Hematopoietic multipotent progenitor cell treated with erythropoietin and hydrocortisone succinate and interleukin-3 and kit ligand, for 8 days (in vitro differentiated cells): ENCODE results near the gene TYW1B.
"Not testable (repeated sequence)": the region's sequence is repeated elsewhere in the genome, so short reads cannot be mapped to it uniquely, and the experiment has no call there.

Experiments used
- DNase-seq: peaks from one replicate; pipeline ENCODE4 v3.0.0-alpha.2; 2015

Gene TYW1B, protein sequence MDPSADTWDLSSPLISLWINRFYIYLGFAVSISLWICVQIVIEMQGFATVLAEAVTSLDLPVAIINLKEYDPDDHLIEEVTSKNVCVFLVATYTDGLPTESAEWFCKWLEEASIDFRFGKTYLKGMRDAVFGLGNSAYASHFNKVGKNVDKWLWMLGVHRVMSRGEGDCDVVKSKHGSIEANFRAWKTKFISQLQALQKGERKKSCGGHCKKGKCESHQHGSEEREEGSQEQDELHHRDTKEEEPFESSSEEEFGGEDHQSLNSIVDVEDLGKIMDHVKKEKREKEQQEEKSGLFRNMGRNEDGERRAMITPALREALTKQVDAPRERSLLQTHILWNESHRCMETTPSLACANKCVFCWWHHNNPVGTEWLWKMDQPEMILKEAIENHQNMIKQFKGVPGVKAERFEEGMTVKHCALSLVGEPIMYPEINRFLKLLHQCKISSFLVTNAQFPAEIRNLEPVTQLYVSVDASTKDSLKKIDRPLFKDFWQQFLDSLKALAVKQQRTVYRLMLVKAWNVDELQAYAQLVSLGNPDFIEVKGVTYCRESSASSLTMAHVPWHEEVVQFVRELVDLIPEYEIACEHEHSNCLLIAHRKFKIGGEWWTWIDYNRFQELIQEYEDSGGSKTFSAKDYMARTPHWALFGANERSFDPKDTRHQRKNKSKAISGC

DNA sequence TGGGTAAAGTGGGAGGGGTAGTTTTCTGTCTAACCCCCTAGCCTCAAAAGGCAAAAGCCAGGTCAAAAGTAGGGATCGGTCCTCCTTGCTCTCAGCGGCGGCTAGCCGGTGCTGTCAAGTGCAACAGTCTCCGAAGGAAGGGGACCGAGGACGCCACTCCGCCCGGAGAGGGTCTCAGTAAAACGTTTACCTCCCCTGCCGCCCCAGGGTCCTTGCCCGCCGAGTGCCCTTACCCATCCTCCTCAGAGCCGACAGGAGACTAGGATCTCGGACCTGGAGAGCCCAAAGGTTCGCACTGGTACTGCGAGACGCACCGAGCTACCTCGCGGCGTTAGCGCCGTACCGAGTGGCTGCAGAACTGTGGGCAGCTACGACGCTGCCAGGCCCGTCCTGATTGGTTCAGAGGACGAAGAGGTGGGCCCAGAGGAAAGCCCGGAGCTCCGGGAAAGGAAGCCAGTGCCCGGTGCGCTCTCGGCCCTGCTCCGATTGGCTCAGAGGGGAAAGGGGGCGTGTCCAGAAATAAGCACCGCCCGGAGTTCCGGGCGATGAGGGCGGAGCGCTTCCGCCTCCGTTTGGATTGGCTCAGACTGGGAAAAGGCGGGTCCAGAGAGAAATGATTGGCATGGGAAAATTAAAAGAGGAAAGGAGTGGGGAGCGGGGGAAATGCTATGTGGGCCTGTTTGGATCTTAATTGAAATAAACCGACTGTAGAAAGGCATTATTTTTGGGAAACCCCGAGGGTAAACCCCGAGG is at the start of gene TYW1B:
TSS of gene TYW1B (minus strand) at position 362 of the 753 bp plus-strand sequence. CDS start at position 237, 125 bp downstream.
- peak; percentile 97 for DNase-seq

DNA sequence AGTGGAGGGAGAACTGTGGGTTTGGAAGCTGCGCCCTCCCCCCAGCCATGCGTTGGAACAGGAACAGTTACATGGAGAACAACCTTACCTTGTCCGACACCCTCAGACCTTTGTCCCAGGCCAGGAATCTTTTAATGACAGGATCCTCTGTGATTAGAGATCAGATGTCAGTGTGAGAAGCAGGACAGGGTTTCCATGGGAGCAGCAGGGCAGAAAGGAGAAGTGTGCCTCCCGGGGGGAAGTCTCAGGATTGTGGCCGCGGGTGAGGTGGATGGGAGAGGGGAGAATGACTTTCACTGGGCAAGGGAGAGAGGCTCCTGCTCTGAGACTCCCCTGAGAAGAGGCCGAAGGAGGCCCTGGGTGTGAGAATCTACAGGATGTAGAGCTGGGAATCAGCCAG is 39.6 kb upstream of the TYW1B start:
- DNase-seq, result not testable (repeated sequence)

DNA sequence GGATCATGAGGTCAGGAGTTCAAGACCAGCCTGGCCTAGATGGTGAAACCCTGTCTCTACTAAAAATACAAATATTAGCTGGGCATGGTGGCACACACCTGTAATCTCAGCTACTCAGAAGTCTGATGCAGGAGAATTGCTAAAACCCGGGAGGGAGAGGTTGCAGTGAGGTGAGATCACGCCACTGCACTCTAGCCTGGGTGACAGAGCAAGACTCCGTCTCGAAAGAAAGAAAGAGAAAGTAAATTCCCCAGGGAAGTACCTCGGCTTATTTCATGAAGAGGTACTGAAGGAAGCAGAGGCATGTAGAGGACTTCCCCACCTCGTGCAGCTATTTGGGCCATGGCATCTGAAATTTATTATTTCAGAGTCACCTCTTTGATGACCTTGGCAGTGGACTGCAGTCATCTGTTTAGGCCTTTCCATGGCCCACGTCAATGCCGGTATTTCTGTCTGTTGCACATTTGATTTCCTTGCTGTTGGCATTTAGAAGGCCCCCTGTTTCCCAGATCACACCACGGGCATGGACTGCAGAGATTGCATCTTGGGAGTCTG is 30.9 kb upstream of the TYW1B start:
- DNase-seq, result not testable (repeated sequence)

DNA sequence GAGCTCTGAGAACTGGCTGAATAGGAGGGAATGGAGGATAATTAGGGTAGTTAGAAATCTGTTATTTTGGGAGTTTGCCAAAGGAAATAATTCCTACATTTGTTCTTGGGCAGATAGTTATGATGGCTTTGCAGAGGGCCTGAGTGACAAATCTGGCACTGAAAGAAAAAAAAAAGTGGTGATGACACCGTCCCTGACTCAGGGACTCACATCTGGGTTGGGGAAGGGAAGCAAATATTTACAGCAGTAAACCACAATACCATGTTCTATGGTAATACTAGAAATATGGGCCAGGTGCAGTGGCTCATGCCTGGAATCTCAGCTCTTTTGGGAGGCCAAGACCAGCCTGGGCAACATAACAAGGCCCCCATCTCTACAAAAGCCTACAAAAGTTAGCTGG is 29.9 kb upstream of the TYW1B start:
- not testable (repeated sequence) for DNase-seq

DNA sequence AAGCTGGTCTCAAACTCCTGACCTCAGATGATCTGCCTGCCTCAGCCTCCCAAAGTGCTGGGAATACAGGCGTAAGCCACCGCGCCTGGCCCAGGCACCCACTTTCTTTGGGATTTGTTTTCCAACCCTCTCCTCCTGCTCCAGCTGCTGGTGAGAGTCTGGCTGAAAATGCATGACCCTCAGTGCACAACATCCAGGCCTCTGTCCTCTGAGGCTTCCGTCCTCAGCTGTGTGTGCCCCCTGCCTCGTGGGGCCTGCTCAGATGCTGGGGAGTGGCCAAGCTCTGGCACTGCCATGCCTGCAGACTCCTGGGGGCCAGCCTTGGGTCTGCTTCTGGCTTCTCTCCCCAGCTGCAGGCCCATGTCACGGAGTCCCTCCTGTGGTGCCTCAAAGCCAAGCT is 27.3 kb upstream of the TYW1B start:
- DNase-seq, result not testable (repeated sequence)

DNA sequence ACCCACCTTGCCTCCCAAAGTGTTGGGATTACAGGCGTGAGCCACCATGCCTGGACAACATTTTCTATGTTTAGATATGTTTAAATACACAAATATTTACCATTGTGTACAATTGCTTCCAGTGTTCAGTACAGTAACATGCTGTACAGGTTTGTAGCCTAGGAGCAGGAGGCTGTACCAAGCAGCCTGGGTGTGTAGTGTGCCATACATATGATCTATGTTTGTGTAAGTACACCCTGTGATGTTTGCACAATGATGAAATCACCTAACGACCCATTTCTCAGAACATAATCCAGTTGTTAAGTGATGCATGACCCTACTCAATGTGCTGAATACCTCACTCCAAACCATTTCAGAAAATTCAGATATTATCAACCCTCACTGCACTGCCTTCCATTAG is 24.9 kb upstream of the TYW1B start:
- not testable (repeated sequence) for DNase-seq

DNA sequence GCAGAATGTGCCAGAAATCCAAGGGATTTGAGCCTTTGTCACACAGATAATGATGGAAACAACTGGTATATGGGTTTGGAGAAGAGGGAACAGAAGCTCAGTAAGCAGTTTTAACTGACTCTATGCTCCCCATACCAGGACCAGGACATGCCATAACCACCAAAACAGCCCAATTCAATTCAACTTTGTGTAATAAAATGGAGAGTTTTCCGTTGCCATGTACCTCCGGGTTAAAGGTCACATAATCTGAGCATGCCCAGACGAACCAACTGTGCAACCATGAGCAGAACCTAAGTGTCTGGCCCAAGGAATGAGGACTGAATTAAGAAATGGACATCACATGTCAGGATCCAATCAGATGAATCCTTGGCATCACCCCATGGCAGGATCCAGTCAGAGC is 22.7 kb upstream of the TYW1B start:
- DNase-seq, result not testable (repeated sequence)

DNA sequence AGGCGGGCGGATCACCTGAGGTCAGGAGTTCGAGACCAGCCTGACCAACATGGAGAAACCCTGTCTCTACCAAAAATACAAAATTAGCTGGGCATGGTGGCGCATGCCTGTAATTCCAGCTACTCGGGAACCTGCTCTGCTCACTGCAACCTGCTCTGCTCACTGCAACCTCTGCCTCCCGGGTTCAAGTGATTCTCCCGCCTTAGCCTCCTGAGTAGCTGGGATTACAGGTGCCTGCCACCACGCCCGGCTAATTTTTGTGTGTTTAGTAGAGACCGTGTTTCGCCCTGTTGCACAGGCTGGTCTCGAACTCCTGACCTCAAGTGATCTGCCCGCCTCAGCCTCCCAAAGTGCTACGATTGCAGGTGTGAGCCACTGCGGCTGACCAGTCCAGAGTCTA is 16.1 kb upstream of the TYW1B start:
- DNase-seq, result not testable (repeated sequence)

DNA sequence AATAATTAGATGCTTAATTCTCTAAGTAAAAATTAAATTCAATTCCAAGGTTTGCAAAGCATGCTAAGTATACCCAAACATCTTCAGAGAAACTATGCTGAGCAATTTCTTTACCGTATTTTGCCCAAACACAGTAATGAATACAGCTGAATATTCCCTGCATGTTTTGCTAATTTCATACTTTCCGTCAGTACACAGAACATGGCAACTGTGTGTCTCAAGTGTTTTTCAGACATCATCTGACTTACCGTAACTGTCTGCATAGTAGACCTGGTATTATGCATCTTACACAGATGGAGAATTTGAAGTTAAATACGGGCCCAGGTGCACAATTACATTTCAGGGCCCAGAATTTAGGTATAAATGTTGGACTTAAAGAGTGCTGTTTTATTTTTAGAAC is 15.2 kb upstream of the TYW1B start:
- DNase-seq, result not testable (repeated sequence)

DNA sequence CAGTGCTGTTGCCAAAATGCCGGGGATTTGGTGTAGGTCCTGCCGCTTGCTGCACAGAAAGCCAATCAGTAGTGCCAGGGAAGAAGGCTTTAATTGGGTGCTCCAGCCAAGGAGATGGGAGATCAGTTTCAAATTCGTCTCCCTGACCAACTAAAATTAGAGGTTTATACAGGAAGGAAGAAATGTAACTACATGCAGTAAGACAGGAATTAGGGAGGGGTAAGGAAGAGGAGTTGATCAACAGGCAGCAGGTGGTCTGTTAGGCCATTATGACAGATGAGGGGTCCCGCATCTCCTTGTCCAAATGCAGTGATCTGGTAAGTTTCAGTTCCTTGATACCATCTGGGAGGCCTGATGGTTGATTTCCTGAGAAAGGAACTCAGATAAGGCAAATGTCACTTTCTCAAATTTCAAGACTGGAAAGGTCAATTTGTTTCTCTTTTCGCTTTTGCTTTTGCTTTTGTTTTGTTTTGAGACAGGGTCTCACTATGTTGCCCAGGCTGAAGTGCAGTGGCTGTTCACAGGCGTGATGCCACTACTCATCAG is 13.0 kb upstream of the TYW1B start:
- not testable (repeated sequence) for DNase-seq

DNA sequence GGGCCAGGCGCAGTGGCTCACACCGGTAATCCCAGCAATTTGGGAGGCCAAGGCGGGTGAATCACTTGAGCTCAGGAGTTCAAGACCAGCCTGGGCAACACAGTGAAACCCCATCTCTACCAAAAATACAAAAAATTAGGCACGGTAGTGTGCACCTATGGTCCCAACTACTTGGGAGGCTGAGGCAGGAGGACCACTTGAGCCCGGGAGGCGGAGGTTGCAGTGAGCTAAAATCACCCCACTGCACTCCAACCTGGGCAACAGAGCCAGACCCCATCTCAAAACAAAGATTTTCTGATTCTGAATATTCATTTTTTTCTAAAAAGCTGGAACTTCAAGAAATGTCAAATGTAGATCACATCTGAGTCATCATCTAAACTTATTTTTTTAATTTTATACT is 10.3 kb upstream of the TYW1B start:
- DNase-seq, result not testable (repeated sequence)

DNA sequence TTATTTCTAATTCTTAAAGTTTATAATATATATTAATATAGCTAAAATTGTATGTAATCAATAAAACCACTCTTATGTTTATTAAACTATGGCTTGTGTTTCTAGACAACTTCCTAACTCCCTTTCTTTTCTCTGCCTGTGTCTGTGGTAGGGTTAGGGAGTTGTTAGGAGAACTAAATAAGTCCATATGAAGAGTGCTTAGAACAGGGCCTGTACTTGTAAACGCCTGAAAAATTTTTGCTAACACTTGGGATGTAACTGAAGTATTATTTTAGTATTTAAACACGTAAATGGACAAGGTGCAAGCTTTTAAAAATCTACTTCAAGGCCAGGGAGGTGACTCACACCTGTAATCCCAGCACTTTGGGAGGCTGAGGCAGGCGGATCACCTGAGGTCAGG is 9.3 kb upstream of the TYW1B start:
- DNase-seq, result not testable (repeated sequence)

DNA sequence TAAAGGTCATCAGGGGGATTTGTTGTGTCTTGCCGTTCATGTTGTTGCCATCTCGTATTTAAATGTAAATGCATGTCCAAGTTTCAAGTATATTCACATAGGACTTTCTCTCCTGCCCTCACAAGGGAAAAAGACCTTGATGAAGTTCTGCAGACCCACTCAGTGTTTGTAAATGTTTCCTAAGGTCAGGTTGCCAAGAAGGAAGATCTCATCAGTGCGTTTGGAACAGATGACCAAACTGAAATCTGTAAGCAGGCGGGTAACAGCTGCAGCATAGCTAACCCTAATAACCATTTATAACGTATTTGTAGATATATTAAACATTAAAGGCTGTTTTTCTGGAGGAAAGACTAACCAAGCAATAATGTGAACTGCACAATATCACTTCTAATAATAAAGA is 2.6 kb upstream of the TYW1B start:
- DNase-seq, result not testable (repeated sequence)

DNA sequence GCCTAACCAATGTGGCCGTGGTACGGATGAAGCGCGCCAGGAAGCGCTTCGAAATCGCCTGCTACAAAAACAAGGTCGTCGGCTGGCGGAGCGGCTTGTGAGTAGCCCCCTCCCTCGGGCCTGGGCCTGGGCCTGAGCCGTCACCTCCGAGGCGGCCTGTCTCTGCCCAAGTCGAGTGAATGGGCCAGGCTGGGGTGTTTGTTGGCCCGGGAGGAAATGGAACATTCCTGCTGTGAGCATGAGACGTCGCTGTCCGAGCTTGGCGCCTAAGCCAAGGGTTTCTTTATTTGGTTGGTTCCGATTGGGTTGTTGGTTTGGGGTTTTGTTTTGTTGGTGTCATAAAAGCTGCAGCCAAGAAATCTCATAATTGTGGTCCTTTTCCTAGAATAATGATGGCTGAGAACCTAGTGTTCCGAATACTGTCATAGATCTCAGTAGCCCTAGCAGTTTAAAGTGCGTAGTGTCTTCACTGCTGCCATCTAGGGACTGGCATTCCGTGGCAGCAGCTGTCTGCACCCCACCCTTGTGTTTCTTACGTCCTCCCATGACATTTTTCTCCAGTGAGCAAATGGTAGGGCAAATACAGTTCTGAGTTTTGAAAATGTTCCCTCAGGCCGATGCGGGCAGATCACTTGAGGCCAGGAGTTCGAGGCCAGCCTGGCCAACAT is 1.8 kb upstream of the TYW1B start:
- peak; percentile 75 for DNase-seq

DNA sequence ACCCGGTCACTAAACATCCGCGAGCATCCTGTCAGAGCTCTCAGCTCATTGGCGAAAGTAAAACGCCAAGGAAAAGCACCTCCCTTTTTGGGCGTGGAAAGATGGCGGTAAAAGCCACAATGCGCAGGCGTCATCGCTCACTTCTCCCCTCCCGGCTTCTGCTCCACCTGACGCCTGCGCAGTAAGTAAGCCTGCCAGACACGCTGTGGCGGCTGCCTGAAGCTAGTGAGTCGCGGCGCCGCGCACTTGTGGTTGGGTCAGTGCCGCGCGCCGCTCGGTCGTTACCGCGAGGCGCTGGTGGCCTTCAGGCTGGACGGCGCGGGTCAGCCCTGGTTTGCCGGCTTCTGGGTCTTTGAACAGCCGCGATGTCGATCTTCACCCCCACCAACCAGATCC is 1.3 kb upstream of the TYW1B start:
- DNase-seq, result peak; percentile 99

DNA sequence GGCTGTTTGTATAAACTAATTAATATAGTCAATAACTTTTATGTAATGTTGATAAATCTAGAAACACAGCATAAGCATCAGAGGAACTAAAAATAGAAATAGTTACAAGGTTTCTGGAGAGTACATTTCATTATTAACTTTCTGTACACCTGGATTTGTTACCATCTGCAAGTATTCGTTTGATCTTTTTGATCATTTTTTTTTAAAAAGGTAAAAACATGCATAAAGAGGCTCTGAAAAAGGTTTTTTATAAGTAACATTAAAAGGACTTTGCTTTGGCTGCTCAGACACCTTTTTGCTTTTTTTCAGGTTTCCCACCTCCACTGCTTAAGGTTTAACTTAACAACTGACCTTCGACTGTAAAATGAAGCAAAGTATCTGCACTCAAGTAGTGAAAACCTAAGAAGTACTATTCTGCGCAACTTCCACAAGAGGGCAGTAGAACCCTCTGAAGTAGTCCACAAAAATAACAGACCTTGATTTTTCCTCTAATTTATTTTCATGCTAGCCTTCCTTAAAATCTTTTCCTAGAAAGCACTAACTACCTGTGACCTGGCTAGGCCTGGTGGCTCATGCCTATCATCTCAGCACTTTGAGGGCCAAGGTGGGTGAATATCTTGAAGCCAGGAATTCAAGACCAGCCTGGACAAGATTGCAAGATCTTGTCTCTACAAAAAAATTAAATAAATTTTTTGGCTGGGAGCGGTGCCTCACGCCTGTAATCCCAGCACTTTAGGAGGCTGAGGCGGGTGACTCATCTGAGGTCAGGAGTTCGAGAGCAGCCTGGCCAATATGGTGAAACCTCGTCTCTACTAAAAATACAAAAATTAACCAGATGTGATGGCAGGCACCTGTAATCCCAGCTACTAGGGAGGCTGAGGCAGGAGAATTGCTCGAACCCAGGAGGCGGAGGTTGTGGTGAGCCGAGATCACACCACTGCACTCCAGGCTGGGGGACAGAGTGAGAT is 4.0 kb downstream of the TYW1B start:
- DNase-seq, result not testable (repeated sequence)

DNA sequence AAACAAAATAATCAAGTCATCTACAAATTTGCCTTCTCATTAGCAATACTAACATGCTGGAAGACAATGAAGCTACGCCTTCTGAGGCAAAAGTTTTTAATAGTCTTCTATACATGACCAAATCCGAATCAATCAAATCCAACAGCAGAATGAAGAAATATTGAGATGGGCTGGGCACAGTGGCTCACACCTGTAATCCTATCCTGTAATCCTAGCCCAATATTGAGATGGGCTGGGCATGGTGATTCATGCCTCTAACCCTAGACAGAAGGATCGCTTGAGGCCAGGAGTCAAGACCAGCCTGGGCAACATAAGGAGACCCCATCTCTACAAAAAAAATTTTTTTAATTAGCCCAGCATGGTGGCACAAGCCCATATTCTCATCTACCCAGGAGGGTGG is 5.5 kb downstream of the TYW1B start:
- DNase-seq, result not testable (repeated sequence)

DNA sequence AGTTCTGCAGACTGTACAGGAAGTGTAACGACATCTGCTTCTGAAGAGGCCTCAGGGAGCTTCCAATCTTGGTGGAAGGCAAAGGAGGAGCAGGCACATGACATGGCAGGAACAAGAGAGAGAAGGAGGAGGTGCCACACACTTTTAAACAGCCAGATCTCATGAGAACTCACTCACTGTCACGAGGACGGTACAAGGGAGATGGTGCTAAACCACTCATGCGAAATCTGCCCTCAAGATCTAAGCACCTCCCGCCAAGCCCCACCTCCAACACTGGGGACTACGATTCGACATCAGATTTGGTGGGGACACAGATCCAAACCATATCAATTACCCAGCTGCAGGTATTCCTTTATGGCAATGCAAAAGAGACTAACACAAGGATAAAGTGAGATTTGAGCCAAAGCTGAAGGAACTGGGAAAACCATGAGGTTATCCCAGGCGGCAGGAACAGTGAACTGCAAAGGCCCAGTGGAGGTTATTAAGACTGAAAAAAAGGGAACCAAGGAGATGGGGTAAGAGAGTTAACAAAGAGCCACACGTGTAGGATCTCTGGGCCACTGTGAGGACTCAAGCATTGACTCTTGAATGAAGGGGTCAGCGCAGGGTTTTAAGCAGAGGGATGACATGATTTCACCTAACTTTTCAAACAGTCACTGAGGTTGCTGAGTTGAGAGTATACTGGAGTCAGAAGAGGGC is 9.2 kb downstream of the TYW1B start:
- not testable (repeated sequence) for DNase-seq

DNA sequence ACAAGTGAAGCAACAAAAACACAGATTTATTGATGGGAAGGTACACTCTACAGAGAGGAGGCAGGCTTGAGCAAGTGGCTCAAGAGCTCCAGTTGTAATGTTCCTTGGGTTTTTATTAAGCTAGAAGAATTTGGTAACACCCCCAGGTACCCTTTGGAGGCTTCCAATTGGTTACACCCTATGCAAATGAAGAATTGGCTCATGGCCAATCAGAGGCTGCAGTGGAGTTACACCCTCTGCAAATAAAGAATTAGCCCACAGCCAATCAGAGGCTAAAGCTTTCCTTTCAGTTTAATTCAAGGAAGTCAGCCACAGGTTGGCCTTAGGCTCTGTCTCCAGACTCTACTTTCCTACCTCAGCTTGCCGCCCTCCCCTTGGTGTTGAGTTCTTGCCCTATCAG is 10.3 kb downstream of the TYW1B start:
- peak; percentile 74 for DNase-seq
